ENCODE results near the gene TTLL5.

Gene TTLL5

GRCh38 chr14:75804570-75805275, 143.7 kb downstream of the TTLL5 start:
- DNase-seq (ENCODE audit: low spot score), result no peak

- DNase-seq (ENCODE audit: low spot score), result no peak
These were observed 144.6 kb downstream of the TTLL5 start for GRCh38 chr14:75805646-75806045.

GRCh38 chr14:75806352-75806832, 145.3 kb downstream of the TTLL5 start:
- no peak for DNase-seq (ENCODE audit: low spot score)

- no peak for DNase-seq (ENCODE audit: low spot score)
These were observed 146.8 kb downstream of the TTLL5 start for GRCh38 chr14:75807667-75808360.

GRCh38 chr14:75811136-75811829, 150.2 kb downstream of the TTLL5 start:
- no peak for DNase-seq (ENCODE audit: low spot score)

GRCh38 chr14:75811872-75812499, 150.9 kb downstream of the TTLL5 start:
- DNase-seq (ENCODE audit: low spot score), result no peak

- no peak for DNase-seq (ENCODE audit: low spot score)
These were observed 151.6 kb downstream of the TTLL5 start for GRCh38 chr14:75812622-75813021.

- no peak for DNase-seq (ENCODE audit: low spot score)
These were observed 159.7 kb downstream of the TTLL5 start for GRCh38 chr14:75820761-75821160.

- DNase-seq (ENCODE audit: low spot score), result no peak
These were observed 160.9 kb downstream of the TTLL5 start for GRCh38 chr14:75821831-75822521.

- no peak for DNase-seq (ENCODE audit: low spot score)
These were observed 161.6 kb downstream of the TTLL5 start for GRCh38 chr14:75822522-75823141.

- DNase-seq (ENCODE audit: low spot score), result no peak
These were observed 162.3 kb downstream of the TTLL5 start for GRCh38 chr14:75823334-75823733.

- no peak for DNase-seq (ENCODE audit: low spot score)
These were observed 163.3 kb downstream of the TTLL5 start for GRCh38 chr14:75824318-75824717.

GRCh38 chr14:75825147-75825592, 164.1 kb downstream of the TTLL5 start:
- DNase-seq (ENCODE audit: low spot score), result no peak

- DNase-seq (ENCODE audit: low spot score), result no peak
These were observed 165.6 kb downstream of the TTLL5 start for GRCh38 chr14:75826599-75826998.

- no peak for DNase-seq (ENCODE audit: low spot score)
These were observed 166.3 kb downstream of the TTLL5 start for GRCh38 chr14:75827331-75827730.

GRCh38 chr14:75829316-75829715, 168.3 kb downstream of the TTLL5 start:
- DNase-seq (ENCODE audit: low spot score), result no peak

GRCh38 chr14:75831455-75831854, 170.4 kb downstream of the TTLL5 start:
- no peak for DNase-seq (ENCODE audit: low spot score)

GRCh38 chr14:75831952-75832351, 170.9 kb downstream of the TTLL5 start:
- DNase-seq (ENCODE audit: low spot score), result no peak

- no peak for DNase-seq (ENCODE audit: low spot score)
These were observed 171.7 kb downstream of the TTLL5 start for GRCh38 chr14:75832621-75833297.

- no peak for DNase-seq (ENCODE audit: low spot score)
These were observed 172.4 kb downstream of the TTLL5 start for GRCh38 chr14:75833326-75834020.
